ENCODE results near the gene DDX19B. TPM values are rescaled to one million over a fixed set of nuclear protein-coding genes. Genes with fewer than 3 reads are reported as not detected.

DDX19B gene
- polyA plus RNA-seq, 10 donors: 17.6 to 23.8 (median 22.0) TPM

DNA sequence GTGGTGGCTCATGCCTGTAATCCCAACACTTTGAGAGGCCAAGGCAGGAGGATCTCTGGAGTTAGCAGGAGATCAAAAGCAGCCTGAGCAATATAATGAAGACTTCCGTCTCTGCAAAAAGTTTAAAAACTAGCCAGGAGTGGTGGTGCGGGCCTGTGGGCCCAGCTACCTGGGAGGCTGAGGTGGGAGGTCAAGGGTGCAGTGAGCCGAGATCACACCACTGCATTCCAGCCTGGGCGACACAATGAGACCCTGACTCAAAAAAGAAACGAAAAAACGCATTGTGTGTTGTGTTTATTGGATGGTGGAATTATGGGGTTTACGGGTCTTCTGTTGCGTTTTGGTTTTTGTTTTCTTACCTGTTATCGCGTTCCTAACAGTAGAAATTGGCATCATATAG lies 46.9 kb downstream of the DDX19B start:
- DNase-seq: no peak

DNA sequence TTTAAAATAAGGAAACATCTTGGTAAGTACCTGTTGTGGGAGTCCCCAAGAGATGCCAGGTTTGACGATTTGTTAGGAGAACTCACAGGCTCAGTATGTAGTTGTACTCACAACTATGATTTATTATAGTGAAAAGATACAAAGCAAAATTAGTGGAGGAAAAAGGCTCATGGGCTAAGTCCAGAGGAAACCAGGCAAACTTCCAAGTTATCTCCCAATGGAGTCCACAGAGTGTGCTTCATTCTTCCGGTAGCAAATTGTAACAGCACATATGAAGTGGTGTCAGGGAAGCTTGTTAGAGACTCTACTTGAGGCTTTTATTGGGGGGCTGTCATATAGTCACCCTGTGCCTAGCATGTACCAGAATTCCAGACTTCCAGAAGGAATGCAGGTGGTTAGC lies 50.0 kb downstream of the DDX19B start:
- DNase-seq: peak; percentile 7 to 69 (median 59)

DNA sequence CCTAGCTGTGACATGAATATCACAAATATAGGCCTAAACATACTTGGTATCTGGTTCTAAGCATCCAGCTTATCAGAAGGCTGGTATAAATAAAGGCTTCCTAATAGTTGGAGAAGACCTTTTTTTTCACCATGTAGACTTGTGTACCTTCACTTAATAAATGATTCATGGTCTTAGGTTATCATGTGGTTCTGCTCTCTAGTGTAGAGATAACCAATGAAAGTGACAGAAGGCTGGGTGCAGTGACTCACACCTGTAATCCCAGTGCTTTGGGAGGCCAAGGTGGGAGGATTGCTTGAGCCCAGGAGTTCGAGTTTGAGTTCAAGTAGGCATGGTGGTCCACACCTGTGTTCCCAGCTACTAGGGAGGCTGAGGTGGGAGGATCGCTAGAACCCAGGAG lies 50.8 kb downstream of the DDX19B start:
- no peak for DNase-seq

DNA sequence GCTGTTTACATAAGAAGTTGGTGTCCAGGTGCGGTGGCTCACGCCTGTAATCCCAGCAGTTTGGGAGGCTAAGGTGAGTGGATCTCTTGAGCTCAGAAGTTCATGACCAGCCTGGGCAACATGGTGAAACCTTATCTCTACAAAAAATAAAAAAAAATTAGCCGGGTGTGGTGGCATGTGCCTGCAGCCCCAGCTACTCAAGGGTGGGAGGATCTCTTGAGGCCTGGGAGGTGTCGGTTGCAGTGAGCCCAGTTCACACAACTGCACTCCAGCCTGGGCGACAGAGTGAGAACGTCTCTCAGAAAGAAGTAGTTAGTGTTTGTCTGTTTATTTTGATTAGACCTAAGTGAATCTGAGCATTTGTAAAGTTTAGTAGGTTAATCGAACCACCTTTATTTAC lies 60.6 kb downstream of the DDX19B start:
- no peak for DNase-seq

DNA sequence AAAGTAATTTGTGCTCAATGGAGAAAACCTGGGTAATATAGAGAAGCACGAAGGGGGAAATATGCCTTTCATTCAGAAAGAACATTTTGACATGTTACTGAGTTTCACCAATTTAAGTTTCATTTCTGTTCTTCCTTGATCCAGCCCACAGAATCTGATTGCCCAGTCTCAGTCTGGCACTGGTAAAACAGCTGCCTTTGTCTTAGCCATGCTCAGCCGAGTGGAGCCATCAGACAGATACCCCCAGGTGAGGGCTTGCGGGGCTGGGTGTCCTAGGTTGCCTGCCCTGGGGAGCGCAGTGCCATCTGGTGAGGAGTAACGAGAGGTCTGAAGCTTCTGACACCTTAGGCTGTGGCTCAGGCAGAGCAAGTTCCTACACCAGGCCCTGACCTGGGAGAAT lies 65.4 kb downstream of the DDX19B start:
- no peak for DNase-seq

DNA sequence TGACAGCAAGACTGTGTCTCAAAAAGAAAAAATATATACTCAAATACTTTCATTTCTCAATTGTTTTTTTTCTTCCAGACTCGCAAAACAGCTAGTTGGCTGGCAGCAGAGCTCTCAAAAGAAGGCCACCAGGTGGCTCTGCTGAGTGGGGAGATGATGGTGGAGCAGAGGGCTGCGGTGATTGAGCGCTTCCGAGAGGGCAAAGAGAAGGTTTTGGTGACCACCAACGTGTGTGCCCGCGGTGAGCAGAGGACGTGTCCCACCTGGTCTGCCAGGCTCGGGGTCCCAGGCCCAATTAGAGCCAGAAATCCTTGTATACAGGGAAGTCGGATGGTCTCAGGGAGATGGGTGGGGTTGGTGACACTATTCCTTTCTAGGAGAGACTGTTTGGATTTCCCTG lies 71.2 kb downstream of the DDX19B start:
- DNase-seq: peak in 1 of 3 donors; percentile 30

DNA sequence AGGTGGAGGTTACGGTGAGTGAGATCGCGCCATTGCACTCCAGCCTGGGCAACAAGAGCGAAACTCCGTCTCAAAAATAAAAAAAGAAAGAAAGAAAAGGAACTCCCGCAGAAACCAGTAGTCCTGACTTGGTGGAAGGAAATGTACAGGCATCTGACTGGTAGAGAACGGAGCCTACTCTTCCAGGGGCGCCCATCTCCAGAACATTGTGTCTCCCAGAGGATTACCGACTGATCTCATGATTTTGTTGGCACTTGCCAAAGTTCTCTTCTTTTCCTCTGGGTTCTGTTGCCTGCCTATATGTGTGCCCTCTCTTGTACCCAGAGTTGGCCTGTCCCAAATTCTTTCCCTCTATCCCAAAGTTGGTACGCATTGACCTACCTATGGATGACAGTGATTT lies 71.9 kb downstream of the DDX19B start:
- DNase-seq: no peak

DNA sequence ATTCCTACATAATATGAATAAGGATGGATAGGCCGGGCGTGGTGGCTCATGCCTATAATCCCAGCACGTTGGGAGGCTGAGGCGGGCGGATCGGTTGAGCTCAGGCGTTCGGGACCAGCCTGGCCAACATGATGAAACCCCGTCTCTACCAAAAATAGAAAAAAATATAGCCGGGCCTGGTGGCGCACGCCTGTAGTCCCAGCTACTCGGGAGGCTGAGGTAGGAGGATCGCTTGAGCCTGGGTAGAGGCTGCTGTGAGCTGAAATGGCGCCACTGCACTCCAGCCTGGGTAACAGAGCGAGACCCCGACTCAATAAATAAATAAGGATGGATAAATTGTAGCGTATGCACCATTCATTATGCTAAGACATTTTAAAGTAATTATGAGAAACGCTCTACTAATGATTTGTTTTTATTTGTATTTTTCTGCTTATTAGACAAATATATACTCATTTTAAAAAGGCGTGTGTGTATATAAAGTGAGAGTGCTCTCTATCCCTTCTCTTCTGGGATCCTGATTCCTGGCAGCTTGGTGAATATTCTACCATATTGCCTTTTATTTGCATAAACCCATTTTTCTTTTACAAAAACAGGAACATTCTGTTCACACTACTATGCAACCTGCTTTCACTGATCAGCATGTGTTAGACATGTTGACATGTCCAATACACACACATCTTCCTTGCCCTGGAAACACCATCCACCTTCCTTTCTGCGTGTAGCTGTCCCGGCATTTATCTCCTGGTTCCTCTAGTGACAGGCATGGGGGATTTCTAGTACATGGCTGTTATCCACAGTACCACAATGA lies 74.1 kb downstream of the DDX19B start:
- no peak for DNase-seq

DNA sequence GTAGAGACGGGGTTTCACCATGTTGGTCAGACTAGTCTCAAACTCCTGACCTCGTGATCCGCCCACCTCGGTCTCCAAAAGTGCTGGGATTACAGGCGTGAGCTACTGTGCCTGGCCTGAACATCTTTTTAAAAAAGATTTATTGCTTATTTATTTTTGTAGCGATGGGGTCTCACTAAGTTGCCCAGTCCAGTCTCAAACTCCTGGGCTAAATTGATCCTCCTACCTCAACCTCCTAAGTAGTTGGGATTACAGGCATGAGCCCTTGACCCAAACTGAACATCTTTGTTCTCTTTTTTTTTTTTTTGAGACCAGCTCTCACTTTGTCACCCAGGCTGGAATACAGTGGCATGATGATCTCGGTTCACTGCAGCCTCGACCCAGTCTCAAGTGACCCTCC lies 75.2 kb downstream of the DDX19B start:
- no peak for DNase-seq

DNA sequence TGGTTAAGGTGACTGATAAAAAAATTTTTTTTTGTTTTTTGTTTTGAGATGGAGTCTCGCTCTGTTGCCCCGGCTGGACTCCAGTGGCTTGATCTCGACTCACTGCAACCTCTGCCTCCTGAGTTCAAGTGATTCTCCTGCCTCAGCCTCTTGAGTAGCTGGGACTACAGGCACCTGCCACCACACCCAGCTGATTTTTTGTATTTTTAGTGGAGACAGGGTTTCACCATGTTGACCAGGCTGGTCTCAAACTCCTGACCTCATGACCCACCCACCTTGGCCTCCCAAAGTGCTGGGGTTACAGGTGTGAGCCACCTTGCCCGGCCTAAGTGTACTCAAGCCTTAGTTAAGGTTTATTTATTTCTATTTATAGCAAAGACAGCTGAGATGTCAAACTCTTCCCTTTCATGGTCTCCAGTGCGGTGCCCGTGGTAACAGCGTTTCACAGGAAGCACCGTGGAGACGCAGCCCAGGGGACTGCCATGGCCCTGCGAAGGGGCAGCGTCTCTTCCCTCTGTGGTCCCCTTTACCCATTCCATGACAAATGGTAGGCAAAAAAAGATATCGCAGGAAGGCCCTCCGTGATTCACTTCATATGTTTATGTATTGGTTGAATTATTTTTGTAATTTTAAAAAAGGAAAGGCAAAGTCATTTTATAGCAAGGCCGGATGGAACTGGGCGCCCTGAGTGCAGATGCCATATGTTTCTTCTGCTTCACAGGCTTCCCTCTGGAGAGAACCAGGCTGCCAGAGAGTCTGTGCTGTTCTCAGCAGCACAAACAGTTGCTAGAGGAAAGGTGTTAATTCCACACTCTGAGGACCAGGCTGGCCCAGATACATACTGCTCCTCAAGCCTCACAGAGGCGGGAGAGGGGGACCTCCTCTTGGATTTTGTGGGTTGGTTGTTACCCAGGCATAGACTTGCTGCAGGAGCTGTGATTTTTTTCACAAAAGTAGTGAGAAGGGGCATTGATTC lies 76.9 kb downstream of the DDX19B start:
- no peak for DNase-seq

DNA sequence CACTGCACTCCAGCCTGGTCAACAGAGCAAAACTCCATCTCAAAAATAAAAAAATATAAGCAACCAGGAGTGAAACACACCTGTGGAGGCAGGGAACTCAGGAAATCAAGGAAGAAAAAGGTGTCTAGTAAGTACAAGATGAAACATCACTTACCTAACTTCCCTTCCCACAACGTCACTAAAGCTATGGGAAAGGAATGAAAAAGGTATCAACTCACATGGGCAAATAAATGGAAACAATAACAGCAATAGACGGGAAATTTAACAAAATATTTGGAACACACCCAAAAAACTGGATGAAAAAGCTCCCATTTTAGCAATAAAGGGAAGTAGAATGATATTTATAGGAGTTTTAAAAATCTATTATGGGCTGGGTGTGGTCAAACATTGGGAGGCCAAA lies 78.8 kb downstream of the DDX19B start:
- DNase-seq: no peak

DNA sequence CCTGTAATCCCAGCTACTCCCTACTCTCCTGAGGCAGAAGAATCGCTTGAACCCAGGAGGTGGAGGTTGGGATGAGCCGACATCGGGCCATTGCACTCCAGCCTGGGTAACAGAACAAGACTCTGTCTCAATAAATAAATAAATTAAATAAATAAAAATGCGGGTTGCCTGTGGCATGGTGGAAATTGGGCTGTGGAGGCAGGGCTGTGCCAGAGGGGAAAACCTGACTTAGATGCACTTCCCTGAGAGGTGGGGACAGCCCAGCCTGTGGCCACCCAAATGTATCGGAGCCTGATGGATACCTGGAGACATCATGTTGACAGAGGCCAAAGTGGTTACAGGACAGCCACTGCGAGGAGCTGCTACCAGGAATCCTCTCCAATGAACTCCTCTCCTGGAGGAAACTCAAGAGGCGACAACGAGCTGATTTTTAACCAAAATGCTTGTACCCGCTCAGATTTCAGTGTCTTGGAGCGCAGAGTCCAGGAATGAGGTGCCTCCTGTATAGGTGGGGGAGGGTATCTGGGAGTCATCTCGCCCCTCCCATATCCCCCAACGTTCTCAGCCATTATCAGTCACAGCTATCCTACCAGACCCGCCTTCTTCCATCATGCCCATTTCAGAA lies 80.0 kb downstream of the DDX19B start:
- no peak for DNase-seq

DNA sequence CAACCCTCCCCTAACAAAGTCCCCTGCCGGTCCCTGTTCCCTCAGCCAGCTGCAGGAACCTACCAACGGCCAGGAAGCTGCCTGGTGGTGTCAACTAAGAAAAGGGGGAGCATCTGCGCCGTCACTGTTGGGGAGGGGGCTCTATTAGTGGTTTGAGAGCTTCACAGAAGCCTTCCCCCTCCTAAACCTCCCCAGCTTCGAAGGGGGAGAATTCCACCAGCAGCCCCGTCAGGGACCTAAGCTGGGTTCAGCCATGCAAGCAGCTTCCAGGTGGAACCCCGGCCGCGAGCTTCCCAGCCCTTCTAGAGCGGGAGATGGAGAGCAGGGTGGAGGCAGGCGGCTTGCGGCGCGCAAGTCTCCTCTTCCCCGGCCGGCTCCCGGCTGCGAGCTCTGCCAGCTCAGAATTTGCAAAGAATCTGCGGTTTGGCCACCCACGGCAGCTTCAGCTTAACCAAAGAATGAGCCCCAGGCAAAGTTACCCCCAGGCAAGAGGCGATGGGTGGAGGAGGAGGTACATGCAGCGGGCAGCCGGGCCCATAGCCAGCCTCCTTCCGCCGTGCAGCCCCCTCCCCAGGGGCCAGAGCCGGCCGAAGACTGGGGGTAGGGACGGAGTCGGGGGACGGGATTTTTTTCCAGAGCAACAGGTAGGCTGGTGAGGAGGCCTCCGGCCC lies 81.4 kb downstream of the DDX19B start:
- DNase-seq: peak; percentile 34 to 74 (median 69)

DNA sequence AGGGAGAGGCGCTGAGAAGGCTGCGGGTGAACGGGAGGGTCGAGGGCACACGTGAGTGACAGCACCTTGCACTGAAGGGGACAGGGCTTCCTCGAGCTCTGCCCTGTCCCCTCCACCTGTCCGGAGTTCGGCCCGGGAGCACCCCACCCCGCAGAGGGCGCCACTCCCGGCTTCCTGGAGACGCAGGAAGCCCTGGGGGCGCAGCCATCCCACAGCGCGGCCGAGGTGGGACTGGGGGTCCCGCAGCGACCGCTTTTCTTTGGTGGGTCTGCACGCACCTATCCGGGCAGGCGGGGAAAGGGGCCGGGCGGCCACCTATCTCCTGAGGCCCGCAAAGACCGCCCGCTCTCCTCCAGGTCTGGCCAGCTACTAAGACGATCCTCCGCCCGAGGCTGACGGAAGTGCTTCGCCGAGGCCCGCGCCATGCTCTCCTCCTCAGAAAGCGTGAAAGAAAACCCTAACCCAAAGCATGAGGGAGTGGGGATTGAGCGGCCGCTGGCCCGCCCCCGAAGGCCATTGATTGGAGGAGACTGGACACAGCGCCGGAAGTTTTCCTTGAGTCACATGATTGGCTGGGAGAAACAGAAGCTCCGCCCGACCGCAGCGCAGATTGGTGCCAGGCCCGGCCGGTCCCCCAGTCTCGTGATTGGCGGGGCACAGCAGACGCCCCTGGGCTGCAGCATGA lies 82.1 kb downstream of the DDX19B start:
- DNase-seq: peak; percentile 97 to 98 (median 97)

DNA sequence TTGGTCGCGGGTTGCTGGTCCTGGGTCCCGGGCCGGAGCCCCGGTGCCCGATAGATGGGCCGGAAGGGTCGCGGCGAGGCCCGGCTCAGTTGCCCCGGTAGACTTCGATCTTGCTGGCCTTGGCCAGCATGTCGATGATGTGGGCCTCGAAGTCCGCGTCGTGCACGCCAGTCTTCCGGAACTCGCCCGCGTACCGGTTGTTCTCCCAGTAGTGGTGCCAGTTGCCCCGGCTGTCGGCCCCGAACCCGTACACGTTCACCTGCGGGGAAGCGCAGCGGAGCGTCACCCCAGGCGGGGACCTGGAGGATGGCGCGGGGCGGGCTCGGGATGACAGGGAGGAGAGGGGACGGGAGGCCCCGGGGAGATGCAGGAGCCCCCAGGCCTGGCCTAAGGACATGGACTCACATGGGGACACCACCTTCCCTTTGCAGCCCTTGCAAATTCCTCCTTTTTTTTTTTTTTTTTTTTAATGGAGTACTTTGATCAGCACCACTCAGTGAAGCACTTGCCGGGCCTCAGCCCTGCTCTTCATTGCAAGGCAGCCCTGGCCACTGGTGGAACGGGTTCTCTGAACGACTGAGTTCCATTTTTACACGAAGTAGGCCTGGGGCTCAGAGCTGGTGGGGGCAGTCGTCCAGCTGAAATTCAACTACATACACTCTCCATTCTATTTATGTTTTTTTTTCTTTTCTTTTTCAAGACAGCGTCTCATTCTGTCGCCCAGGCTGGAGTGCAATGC lies 82.8 kb downstream of the DDX19B start:
- DNase-seq: no peak

DNA sequence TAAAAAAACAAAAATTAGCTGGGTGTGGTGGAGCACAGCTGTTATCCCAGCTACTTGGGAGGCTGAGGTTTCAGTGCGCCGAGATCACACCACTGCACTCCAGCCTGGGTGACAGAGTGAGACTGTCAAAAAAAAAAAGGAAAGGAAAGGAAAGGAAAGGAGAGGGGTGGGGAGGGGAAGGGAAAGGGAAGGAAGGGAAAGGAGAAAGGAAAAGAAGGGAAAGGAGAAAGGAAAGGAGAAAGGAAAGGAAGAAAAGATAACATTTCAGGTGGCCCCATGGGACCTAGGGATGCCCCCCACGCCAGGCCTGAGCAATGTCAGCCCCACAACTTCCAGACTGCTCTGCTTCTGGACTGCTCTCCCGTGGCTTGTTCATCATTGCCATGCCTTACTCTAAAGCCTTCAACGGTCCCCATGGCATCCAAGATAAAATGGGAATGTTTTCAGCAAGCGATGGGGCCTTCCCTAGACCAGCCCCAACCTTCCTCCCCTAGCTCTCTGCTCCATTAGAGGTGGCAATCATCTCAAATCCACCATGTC lies 84.5 kb downstream of the DDX19B start:
- DNase-seq: no peak
